Suppressor macrophage (primary cell): Measurements from ENCODE around the gene KRTCAP2.
A peak's percentile ranks its signal among the peaks of the same experiment; 100 is the strongest.
"Not testable (repeated sequence)": the region's sequence is repeated elsewhere in the genome, so short reads cannot be mapped to it uniquely, and the experiment has no call there.

ENCODE experiments used
- DNase-seq, 4 experiments: peaks; one replicate each; pipeline ENCODE4 v3.0.0-alpha.2; 2020 to 2022

Gene KRTCAP2

GRCh38 chr1:155199792-155200191, 26.7 kb upstream of the KRTCAP2 start:
- DNase-seq: peak in 1 of 4 experiments; percentile 1

- DNase-seq: no peak
Measured at GRCh38 chr1:155198547-155198906, 25.4 kb upstream of the KRTCAP2 start.

DNA sequence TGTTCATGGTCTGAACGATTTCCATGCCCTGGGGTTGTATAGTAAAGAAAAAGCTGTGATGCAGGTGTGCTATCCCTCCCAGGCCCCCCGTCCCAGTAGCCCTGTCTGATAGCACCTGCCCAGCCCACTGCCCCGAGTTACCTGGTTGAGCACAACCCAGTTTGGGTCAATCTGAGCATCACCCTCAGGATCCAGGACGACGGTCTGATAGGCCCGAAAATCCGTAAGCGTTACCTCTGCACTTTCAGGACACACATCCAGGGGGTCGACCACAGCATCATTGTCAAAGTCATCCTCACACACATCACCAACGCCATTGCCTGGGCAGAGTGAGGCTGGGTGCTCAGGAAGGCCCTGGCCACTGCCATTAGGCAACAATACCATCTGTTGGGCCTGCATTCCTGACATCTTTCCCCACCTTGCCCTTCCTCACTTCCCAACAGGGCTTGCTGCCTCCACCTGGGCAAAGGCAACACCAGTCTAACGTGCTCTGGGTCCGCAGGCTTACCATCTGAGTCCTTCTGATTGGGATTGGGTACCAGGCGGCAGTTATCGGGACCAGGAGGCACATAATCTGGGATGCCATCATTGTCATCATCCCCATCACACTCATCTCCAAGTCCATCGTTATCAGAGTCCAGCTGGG, 24.9 kb upstream of the KRTCAP2 start:
- no peak for DNase-seq

GRCh38 chr1:155196893-155197638, 24.0 kb upstream of the KRTCAP2 start:
- DNase-seq: peak in 1 of 4 experiments; percentile 1

DNA sequence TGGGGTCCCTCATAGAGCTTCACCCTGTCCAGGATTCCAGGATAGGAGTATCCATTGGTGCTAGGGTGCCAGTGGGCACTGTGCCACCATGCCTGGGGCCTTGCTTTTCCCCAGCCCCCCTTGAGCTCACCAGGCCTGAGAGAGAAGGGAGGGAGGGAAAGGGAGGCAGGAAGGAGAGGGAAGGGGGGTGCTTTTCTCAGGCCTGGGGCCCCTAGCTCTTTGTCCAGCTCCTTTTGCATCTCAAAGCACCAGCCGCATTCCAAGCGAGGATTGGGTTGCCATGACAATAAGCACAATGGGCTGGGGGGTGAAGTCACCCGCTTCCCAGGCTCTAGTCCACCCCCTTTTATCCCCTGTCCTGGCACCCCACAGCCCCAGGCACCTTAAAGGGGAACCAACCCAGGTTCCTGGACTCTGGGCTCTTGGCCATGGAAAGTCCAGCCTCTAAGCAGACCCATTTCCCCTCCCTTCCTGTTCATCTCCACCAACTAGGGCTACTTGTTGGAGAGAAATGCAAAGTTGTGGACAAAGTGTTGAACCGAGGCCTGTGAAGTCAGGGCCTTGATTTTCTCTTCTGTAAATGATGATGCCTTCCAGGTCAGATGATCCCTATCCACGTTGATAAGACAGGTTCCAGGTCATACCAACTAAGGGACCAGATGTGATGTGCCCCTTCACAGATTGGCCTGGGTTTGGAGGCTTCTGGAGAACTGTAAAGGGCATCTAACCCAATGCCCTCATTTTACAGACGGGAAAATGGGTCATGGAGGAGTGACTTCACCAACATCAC, 23.2 kb upstream of the KRTCAP2 start:
- DNase-seq: peak in 1 of 4 experiments; percentile 8

GRCh38 chr1:155195201-155196102, 22.3 kb upstream of the KRTCAP2 start:
- peak in 1 of 4 experiments; percentile 4 for DNase-seq

- not testable (repeated sequence) for DNase-seq
Measured at GRCh38 chr1:155193991-155194240, 20.8 kb upstream of the KRTCAP2 start.

DNA sequence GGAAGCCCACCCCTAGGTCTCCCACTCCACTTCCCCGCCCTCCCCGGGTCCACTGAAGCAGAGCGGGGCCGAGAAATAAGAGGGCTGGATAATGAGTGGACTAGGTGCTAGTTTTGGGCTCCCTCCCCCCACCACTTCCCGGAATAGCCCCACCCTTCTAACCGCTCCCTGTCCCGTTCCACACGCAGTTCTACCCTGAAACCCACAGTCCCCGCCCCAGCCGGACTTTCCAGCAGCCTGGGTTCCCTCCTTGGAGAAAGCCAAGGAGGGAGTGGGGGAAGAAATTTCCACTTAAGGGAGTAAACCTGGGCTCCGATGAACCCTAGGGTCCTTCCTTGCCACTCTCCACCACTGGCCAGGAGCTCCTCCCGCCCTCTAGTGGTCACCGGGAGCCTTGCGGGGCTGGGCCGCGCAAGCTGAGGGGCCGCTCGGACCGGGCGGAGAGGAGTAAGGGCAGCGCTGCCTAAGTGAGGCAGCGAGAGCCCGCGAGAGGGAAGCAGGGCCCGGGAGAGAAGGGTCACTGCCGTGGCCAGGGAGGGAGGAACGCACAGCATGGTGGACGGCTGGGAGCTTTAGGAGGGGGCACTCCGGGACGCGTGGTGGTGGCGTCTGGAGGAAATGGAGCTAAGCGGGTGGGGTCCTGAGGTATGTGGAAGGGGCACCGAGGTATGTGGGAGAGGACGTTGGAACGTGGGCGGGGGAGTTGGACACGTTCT, 20.3 kb upstream of the KRTCAP2 start:
- DNase-seq: peak; percentile 87 to 93 (median 90)

- peak in 1 of 4 experiments; percentile 6 for DNase-seq
Measured at GRCh38 chr1:155192346-155193274, 19.5 kb upstream of the KRTCAP2 start.

GRCh38 chr1:155191904-155192303, 18.8 kb upstream of the KRTCAP2 start:
- DNase-seq: no peak

GRCh38 chr1:155189926-155190325, 16.8 kb upstream of the KRTCAP2 start:
- not testable (repeated sequence) for DNase-seq

DNA sequence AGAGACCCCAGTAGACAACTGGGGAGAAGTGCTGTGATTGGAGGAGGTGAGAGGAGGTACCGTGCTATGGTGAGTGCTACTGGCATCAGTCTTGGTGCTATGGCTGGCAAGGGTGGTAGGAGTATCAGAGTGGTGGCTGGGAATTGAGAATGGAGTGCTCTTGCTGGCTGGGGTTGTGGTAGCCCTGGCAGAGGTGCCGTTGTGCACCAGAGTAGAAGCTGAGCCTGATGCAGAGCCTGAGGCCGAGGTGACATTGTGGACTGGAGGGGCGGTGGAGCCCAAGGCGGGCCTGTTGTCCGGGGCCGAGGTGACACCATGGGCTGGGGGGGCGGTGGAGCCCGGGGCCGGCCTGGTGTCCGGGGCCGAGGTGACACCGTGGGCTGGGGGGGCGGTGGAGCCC, 15.2 kb upstream of the KRTCAP2 start:
- peak in 1 of 4 experiments; percentile 1 for DNase-seq

GRCh38 chr1:155187456-155187891, 14.4 kb upstream of the KRTCAP2 start:
- DNase-seq: peak in 1 of 4 experiments; percentile 3

DNA sequence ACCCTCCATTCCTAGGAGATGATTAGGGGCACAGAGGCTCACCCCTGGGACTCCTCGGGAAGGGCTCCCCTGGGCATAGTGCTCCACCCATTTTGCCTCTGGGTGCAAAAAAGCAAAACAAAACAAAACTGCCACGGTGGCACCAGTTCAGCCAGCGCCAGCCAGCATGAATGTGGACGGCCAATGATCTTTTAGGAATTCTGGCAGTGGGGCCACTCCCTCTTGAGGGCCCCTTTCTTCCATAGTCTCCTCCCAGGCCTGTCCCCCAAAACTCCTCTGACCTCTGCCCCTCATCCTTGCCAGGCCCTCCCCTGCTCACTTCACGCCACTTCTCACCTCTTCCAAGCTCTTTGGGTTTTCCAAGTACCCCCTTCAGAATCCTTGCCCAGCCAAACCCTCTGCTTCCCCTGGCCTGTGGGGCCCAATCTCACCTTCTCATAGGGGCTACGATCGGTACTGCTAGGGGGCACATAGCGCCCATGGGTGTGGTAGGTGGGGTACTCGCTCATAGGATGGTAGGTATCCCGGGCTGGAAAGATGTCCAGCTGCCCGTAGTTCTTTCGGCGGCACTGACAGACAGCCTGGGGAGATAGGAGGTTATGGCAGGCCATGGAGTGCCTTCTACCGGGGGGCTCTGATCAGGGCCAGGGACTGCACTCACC, 13.8 kb upstream of the KRTCAP2 start:
- DNase-seq: peak in 1 of 4 experiments; percentile 0

DNA sequence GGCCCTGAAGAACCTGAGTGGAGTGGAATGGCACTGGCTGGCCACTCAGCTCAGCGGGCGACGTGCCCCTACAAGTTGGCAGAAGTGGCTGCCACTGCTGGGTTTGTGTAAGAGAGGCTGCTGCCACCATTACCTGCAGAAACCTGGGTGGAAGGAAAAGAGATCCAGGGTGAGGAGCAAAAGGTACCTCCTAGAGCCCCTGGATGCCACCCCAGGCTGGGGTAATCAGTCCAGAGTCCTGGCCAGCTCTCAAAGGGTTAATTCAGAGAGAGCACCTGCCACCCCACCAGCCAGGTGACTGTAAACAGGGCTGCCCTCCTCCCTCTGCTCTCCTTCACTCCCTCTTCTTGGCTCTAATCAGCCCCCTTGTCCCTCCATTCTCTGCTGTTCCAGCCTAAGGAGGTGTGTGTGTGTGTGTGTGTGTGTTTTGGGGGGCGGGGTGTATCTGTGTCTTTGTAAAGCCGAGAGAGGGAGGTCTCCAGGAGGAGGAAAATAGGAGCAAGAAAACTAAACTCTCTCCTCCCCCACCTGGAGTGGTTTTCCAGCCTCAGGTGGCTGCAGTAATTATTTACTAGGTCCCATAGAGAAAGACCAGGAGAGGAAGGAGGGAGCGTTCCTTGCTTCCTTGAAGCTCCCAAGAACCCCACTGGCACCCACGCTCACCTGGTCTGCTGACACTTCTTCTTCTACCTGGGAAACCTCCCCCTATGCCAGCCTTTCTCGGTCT, 13.1 kb upstream of the KRTCAP2 start:
- no peak for DNase-seq

GRCh38 chr1:155185783-155186066, 12.6 kb upstream of the KRTCAP2 start:
- DNase-seq: no peak

DNA sequence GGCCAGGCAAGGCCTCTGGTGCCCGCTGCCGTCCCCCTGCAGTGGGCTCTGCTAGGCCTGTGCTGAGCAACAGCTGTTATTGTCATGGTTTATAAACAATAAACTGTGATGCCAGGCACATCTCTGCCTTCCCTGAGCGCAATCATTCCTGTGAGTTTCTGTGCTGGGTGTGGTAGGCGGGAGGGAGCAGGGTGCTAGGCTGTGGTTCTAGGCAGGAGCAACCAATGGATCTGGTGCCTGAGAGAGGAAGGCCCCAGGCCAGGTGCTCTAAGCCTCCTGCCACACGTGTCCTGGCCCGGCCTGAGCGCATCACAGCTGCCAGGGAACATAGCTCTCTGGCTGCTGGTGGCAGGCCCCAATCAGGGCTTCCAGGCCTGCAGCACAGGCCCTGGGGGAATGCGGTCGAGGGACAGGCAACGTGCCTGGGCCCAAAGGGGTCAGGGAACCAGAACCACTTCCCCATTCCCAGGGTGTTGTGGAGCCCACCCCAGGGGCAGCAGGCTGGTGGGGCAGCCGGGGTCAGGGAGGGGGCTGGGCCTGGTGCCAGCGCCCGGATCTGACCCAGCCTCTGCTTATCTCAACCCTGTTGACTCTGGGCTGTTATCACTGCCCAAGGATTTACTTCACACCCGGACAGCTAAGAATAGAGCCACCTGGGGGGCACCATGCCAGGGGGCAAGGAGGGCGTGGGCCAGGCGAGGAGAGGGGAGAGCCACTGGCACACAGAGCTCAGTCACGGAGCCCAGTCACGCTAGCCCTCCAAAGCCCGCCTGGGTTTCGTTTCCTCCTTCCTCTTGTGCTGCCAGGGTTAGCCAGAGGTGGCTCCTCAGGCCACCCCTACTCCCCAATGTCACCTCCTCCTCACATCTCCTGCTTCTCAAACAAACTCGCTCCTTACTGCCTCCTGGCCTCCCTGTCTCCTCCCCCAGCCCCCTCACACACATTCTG, 12.0 kb upstream of the KRTCAP2 start:
- DNase-seq: peak; percentile 84 to 91 (median 90)

DNA sequence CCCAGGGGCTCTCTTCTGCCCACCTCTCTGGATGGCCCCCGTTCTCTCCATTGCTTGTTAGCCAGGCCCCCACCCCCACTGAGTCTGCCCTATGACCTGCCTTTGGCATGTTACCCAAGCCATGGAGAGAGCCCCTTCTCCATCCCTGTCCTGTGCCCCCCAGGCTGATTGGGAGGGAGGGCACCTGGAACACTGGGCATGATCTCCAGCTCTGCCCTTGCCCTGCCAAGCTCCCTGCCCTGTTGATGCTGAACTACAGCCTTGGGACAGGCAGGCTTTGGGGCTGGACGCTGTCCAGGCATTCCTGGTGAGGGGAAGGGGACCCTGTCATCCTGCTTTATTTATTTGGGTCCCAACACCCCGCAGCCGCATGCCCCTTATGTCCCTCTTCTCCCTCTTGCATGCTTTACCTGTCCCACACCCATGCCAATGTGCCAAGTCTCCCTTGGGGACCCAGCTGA, 11.3 kb upstream of the KRTCAP2 start:
- DNase-seq: no peak
